SK-MEL-5 (cell line): Measurements from ENCODE around the gene R3HDM4. TPM values are rescaled to one million over a fixed set of nuclear protein-coding genes. Genes with fewer than 3 reads are reported as not detected.
"Not testable (repeated sequence)": the region's sequence is repeated elsewhere in the genome, so short reads cannot be mapped to it uniquely, and the experiment has no call there.

Source experiments
- DNase-seq: peaks from one replicate; pipeline ENCODE4 v3.0.0-alpha.2; 2016; ENCODE audit warnings: low read depth, low spot score
- in situ Hi-C: cut with HindIII; loops from 2 replicates; pipeline ENCODE4 v1.10.0; 2016; ENCODE audit warnings: low sequenced_read_pairs, high pct_unique_total_duplicates, low pct_unique_long_range_greater_than_20kb
- total RNA-seq: library from RNA; depleted of rRNA; stranded (reverse); fragments of >200 nt; shearing (Covaris generic); gene quantifications from 2 replicates; pipeline ENCODE4 v1.2.3, GENCODE V29; 2014

Gene R3HDM4
- total RNA-seq, 1 experiment from 2014 or later, result 20.0 TPM

DNA sequence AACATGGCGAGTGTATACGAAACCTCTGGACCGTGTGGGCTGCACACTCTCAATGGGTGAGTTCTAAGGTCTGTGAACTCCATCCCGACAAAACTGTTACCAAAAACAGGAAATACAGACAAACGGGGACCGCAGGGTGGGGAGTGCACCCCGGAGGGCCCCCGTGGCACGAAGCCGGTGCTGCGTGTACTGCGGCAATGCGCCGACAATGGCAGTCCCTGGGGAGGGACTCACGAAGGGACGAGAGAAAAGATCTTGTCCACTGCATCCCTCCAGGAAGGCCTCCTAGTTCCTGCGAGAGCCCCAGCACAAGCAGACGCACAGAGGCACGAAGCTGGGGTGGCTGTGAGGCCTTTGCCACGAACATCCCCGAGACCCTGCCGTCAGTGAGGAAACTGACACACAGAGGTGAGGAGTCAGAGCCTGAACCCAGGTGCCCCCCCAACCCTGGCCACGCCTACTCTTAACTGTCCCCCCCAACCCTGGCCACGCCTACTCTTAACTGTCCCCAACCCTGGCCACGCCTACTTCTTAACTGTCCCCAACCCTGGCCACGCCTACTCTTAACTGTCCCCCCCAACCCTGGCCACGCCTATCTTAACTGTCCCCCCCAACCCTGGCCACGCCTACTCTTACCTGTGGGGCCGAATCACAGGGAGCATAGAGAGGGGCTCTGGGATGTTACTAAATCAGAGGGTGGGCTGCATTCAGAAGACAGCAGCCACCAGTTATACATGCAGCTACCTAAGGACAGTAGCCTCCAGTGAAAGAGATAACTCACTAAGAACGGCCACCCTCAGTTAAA is 24.2 kb downstream of the R3HDM4 start:
- DNase-seq, result no peak
- in situ Hi-C loops, result no loop called here

DNA sequence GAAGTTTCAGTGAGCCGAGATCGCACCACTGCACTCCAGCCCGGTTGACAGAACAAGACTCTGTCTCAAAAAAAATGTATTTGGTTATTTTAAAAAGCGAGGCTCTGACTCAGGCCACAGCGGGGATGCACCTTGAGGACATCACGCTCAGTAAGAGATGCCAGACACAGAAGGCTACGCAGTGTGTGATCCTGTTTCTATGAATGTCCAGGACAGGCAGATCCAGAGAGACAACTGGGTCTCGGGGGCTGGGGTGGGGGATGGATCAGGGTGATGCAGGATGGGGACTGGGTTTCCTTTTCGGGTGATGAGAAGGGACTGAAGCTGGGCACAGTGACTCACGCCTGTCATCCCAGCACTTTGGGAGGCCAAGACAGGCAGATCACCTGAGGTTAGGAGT is 25.4 kb downstream of the R3HDM4 start:
- no peak for DNase-seq
- in situ Hi-C loops, result no loop called here

DNA sequence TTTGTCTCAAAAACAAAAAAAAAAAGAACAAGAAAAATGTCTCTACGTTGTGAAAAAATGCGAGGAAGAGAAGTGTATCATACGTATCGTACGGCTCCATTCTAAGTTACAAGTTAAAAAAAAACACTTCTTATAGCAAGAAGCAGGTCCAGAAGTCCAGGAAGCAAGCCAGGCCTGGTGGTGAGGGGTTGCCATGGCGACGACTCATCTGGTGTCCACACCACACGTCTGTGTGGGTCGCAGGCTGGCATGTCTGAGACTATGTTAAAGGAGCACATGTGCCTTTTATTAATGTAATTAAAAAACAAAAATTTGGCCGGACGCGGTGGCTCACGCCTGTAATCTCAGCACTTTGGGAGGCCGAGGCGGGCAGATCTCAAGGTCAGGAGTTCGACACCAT is 25.9 kb downstream of the R3HDM4 start:
- in situ Hi-C loops, result no loop called here
- DNase-seq, result no peak

DNA sequence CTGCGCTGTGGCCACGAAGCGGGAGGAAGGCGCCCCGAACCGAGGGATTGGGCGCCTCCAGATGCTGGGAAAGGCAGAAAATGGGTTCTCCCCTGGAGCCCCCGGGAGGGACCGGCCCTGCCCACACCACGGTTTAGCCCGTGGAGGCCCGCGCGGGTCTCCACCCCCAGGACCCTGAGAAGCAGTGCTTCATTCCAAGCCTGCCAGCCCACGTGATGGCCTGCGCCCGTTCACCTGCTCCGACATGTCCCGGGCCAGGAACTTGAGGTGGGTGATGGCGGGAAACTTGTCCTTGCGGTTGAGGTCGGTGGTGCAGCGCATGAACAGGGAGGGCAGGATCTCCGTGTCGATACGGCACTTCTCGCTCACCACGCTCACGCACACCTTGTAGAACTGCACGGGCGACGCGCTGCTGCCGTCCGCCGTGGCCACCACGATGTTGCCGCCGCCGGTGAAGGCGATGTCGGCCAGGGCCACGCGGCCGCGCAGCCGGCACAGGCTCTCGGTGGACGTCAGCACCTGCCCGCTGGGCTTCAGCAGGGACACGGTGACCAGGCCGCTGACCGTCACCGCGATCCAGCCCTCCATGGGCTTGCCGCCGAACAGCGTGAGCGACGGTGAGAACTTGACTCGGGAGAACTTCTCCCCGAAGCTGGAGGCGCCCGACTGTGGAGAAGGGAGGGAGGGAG is 27.3 kb downstream of the R3HDM4 start:
- DNase-seq, result no peak
- in situ Hi-C loops, result no loop called here

DNA sequence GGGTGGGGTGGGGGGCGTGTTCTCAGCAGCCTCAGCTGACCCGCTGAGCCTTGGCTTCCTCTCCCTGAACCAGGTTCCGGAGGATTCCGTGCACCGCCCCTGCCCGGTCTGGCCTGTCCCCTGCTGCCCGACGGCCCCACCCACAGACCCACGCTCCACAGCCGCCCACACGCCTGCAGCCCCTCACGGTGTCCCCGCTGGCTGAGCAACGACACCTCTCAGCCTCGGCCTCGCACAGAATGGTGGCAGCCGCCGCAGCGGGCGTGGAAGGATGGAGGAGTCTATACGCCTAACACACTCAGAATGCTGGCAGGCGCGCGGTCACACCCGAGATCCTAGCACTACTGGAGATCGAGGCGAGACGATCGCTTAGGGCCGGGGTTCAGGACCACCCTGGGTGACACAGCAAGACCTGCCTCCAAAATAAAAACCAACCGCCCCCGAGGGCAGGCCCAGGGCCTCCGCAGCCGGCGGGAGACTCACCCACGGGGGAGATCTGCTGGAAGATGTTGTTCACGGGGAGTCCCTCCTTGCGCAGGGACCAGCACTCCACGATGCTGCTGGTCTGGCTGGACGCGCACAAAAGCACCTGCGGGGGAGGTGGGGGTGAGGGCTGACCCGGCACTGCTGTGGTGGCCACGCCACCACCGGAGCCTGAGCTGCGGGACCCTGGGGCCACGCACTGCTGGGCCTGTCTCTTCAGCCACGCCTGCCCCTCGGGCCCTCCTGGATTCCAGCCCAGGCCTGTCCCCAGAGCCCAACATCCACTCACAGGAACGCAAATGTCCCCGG is 28.4 kb downstream of the R3HDM4 start:
- no peak for DNase-seq
- in situ Hi-C loops, result no loop called here

DNA sequence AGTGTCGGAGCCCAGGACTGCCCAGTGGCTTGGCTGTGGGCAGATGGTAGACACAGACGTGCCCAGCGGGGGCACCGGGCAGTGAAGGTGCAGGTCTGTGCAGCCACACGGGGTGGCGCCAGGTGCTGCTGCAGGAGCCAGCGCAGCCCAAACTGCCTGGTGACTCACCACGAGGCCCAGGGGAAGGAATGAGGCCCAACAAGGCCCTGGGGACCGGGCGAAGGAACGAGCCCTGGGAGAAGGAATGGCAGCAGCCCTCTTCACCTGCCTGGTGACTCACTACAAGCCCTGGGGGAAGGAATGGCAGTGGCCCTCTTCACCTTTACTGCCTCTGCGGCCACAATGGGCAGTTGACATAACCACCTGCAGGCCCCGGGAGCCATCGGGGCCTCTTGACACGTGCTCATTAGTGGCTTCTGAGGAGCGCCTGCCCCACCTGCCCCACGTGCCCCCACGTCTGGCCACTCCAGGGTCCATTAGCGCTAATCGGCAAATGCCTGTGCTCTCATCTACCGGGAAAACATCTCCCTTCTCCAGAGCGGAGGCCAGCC is 29.3 kb downstream of the R3HDM4 start:
- in situ Hi-C loops, result no loop called here
- DNase-seq, result no peak

DNA sequence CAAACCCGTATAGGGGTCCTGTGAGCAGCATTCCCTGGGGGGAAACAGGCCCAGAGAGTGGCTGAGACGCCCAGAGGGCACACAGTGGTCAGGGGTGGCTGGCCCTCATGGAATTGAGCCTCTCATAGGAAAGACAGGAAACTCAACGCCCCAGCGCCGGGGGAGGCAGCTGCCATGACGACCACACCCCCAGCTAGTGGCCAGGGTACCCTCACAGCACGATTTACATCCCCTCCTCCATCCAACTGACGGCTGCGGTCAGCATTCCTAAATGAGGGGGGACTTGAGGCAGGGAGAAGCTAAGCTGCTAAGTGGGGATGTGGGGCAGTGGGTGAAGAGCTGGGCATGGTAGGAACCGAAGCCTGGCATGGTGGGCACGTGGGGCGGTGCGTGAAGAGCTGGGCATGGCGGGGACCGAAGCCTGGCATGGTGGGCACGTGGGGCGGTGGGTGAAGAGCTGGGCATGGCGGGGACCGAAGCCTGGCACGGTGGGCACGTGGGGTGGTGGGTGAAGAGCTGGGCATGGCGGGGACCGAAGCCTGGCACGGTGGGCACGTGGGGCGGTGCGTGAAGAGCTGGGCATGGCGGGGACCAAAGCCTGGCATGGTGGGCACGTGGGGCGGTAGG is 30.0 kb downstream of the R3HDM4 start:
- DNase-seq, result no peak
- in situ Hi-C loops, result no loop called here

DNA sequence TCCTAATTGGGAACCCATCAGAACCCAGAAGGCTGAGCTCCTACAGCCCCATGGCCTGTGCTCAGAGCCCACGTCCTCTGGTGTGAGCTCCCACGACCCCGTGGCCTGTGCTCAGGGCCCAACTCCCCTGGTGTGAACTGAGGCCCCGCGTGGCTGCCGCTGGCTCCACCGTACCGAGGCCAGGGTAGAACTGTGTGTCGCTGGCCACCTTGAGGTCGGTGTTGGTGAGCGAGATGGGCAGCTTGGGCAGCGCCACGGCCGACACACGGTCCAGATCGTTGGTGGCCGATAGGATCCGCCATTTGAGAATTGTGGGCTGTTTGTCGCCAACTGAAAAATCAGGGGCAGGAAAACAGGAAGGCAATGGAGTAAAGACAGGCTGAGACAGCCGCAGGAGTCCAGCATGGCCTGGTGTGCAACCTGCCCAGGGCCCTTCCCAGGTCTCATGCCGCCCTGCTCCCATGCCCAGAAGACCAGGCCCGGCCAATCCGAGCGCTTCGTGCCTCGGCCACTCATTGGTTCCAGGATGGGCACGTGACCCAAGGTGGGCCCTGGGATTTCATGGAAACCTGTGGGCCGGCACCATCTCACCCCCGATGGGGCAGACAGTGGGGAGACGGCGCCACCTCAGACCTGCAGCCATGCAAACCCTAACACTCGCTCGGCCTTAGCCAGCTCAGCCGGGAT is 31.5 kb downstream of the R3HDM4 start:
- no peak for DNase-seq
- in situ Hi-C loops, result no loop called here

DNA sequence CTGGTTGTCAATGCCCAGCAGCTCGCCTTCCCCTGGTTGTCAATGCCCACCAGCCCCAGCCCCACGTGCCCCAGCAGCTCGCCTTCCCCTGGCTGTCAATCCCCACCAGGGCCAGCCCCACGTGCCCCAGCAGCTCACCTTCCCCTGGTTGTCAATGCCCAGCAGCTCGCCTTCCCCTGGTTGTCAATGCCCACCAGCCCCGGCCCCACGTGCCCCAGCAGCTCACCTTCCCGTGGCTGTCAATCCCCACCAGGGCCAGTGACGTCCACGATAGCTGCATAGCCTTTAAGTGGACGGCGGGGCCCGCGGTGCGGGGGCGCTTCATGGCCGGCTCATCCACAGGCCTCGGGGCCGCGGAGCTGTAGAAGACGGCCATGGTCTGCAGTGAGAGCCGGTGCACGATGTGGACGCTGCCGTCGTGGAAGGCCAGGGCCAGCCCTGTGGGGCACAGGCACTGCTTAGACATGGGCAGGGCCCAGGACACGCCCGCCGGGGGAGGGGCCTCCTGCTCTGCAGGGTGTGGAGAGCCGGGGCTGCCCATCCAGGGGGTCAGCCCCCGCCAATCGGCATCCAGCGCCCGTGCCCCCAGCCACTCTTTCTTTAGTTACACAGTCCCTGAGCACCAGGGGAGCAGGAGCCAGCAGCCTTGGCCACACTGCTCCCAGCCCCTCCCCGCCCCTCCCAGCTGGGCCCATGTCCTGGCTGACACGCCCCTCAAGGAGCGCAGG is 33.1 kb downstream of the R3HDM4 start:
- DNase-seq, result no peak
- in situ Hi-C loops, result no loop called here

DNA sequence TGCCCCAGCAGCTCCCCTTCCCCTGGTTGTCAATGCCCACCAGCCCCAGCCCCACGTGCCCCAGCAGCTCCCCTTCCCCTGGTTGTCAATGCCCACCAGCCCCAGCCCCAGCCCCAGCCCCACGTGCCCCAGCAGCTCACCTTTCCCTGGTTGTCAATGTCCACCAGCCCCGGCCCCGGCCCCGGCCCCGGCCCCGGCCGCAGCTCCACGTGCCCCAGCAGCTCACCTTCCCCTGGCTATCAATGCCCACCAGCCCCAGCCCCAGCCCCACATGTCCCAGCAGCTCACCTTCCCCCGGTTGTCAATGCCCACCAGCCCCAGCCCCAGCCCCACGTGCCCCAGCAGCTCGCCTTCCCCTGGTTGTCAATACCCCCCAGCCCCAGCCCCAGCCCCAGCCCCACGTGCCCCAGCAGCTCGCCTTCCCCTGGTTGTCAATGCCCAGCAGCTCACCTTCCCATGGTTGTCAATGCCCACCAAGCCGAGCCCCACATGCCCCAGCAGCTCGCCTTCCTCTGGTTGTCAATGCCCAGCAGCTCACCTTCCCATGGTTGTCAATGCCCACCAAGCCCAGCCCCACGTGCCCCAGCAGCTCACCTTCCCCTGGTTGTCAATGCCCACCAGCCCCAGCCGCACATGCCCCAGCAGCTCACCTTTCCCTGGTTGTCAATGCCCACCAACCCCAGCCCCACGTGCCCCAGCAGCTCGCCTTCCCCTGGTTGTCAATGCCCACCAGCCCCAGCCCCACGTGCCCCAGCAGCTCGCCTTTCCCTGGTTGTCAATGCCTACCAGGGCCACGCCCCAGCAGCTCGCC is 34.1 kb downstream of the R3HDM4 start:
- in situ Hi-C loops, DNase-seq: not testable (repeated sequence)

DNA sequence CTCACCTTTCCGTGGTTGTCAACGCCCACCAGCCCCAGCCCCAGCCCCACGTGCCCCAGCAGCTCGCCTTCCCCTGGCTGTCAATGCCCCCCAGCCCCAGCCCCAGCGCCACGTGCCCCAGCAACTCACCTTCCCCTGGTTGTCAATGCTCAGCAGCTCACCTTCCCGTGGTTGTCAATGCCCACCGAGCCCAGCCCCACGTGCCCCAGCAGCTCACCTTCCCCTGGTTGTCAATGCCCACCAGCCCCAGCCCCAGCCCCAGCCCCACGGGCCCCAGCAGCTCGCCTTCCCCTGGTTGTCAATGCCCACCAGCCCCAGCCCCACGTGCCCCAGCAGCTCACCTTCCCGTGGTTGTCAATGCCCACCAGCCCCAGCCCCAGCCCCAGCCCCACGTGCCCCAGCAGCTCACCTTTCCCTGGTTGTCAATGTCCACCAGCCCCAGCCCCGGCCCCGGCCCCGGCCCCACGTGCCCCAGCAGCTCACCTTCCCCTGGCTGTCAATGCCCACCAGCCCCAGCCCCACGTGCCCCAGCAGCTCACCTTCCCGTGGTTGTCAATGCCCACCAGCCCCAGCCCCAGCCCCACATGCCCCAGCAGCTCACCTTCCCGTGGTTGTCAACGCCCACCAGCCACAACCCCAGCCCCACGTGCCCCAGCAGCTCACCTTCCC is 34.9 kb downstream of the R3HDM4 start:
- DNase-seq, in situ Hi-C loops: not testable (repeated sequence)

DNA sequence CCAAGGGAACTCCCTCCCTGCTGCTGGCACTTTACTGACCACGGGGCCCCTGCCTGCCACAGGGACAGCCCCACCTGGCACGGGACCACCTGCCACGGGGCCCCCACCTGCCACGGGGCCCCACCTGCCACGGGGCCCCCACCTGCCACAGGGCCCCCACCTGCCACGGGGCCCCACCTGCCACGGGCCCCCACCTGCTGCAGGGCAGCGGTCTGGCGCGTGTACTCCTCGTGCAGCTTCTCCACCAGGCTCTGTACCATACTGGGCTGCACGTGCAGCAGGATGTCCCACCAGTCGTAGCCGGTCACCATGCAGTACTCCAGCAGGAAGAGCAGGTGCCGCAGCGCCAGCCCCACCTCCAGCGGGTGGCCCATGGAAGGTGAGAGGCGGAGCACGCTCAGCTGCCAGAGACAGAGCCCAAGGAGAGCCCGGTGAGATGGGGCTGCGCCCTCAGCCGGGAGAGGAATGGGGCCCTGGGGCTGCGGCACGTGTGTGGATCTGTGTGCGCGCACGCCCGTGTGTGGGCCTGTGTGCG is 36.2 kb downstream of the R3HDM4 start:
- in situ Hi-C loops, result no loop called here
- DNase-seq, result no peak

DNA sequence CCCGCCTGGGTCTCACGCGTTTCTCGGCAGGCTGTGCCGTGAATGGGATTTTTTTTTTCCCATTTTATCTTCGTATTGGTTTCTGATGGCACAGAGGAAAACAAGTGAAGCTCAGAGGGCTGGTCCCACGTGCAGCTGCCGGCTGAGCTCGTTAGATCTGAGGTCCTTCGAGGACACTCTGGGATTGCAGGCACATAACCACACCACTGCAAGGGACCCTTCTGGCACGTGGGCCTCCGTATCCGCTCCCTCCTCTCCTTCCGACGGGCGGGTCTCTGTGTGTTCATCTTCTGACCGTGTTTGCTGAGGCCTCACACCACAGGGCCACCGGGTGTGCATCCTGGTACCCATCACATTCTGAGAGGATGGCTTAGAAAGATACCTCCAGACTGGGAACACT is 36.9 kb downstream of the R3HDM4 start:
- no peak for DNase-seq
- in situ Hi-C loops, result no loop called here

DNA sequence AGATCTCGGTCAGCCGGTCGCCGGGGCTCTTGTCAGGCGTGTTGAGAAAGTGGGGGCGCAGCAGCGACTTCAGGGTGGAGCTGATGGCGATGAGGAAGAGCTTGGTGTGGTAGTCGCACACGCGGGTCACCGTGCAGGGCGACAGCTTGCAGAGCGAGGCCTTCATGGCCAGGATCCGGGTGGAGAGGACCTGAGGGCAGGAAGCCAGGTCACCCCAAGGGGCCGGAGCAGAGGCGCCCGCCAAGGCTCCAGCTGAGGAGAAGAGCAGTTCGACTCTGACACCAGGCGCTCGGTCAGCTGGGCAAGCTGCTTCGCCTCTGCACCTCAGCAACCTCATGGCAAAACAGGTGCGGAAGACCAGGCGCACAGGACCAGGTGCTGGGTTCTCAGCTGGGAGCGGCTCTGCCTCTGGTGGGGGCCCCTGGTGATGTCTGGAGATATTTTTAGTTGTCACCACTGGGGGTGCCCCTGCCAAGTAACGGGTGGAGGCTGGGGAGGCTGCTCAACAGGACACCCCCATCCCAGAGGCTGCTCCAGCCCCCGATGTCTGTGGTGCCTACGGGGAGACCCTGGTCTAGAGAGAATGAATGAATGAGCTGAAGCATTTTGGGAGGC is 37.6 kb downstream of the R3HDM4 start:
- DNase-seq, result no peak
- in situ Hi-C loops, result no loop called here

DNA sequence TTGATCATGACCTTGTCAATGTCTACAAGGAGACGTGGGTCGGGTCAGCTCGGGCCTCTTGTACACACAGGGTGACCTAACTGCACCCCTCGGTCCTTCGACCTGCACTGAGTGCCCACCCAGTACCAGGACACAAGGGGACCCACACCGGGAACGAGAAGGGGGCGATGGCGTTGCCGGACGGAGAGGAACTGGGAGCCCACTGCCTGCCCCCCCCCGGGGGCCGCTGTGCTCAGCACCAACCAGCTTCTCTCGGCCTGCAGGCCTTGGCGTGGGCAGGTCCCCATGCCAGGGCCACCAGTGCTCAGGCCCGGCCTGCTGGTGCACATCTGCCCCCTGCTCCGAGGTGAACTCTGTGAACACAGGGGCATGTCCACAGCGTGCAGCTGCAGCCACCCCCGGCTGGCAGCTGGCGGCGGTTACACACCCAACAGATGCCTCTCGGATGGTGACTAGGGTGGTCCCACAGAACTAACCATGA is 39.4 kb downstream of the R3HDM4 start:
- no peak for DNase-seq
- in situ Hi-C loops, result no loop called here
